Cardiac muscle cell (in vitro differentiated cells and primary cell): ENCODE results near the gene GPR78. TPM values are rescaled to one million over a fixed set of nuclear protein-coding genes. Genes with fewer than 3 reads are reported as not detected.

Experiments used
- DNase-seq, 2 donors: peaks; one replicate each; pipeline versions ENCODE4 v3.0.0 to v3.0.0-alpha.2; 2010 to 2017; ENCODE audit warnings: low read depth in 1 of 2, low spot score in 1 of 2
- H3K27ac ChIP-seq: fragments of 200-600 bp; sonication (generic); 2 replicates; pipeline ENCODE4 v1.5.1; 2016
- H3K27me3 ChIP-seq: fragments of 200-600 bp; sonication (generic); 2 replicates; pipeline ENCODE4 v1.6.0; 2016; ENCODE audit warnings: control low read depth
- H3K36me3 ChIP-seq: fragments of 200-600 bp; sonication (generic); 2 replicates; pipeline ENCODE4 v1.5.1; 2016; ENCODE audit warnings: control low read depth
- H3K4me1 ChIP-seq: fragments of 200-600 bp; sonication (generic); 2 replicates; pipeline ENCODE4 v1.8.1; 2017; ENCODE audit warnings: low read depth, mild to moderate bottlenecking, mixed run types
- H3K4me3 ChIP-seq: fragments of 200-600 bp; sonication (generic); 2 replicates; pipeline ENCODE4 v1.5.1; 2016; ENCODE audit warnings: mild to moderate bottlenecking
- H3K9me3 ChIP-seq: fragments of 200-600 bp; sonication (generic); 2 replicates; pipeline ENCODE4 v1.5.1; 2017; ENCODE audit warnings: low read depth, mild to moderate bottlenecking, control low read depth
- polyA plus RNA-seq: library from polyadenylated mRNA; unstranded; fragments of >200 nt; fragmentation: Nextera tagmentation; extraction: Ambion mirVana; gene quantifications from 2 replicates; pipeline ENCODE4 v1.2.1, GENCODE V29; 2016
- total RNA-seq: library from RNA; depleted of rRNA; stranded (reverse); fragments of >200 nt; gene quantifications from 2 replicates; pipeline ENCODE4 v1.2.3, GENCODE V29; 2016
- TF ChIP-seq, protein P1 (sequence below): IDR thresholded peaks from 2 replicates; pipeline ENCODE4 v1.5.1; 2012; ENCODE audit warnings: low read depth, mild to moderate bottlenecking, low read length

The GPR78 gene
- total and polyA plus RNA-seq, 2 experiments from 2014 or later, result 0.13 to 0.63 TPM

- Histone ChIP-seq H3K4me1 (no peaks in the 10 kb centered on the region), H3K36me3 (no peaks in the 10 kb centered on the region), H3K27ac (no peak overlapping the region), H3K27me3 (no peaks in the 10 kb centered on the region), H3K9me3 (no peaks in the 10 kb centered on the region), H3K4me3 (no peak overlapping the region)
- DNase-seq, result peak in 1 of 2 donors; percentile 46
- TF ChIP-seq, protein P1, sequence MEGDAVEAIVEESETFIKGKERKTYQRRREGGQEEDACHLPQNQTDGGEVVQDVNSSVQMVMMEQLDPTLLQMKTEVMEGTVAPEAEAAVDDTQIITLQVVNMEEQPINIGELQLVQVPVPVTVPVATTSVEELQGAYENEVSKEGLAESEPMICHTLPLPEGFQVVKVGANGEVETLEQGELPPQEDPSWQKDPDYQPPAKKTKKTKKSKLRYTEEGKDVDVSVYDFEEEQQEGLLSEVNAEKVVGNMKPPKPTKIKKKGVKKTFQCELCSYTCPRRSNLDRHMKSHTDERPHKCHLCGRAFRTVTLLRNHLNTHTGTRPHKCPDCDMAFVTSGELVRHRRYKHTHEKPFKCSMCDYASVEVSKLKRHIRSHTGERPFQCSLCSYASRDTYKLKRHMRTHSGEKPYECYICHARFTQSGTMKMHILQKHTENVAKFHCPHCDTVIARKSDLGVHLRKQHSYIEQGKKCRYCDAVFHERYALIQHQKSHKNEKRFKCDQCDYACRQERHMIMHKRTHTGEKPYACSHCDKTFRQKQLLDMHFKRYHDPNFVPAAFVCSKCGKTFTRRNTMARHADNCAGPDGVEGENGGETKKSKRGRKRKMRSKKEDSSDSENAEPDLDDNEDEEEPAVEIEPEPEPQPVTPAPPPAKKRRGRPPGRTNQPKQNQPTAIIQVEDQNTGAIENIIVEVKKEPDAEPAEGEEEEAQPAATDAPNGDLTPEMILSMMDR, result peak; percentile 40
Measured at GRCh38 chr4:8547108-8547911, 32.9 kb upstream of the GPR78 start.

DNA sequence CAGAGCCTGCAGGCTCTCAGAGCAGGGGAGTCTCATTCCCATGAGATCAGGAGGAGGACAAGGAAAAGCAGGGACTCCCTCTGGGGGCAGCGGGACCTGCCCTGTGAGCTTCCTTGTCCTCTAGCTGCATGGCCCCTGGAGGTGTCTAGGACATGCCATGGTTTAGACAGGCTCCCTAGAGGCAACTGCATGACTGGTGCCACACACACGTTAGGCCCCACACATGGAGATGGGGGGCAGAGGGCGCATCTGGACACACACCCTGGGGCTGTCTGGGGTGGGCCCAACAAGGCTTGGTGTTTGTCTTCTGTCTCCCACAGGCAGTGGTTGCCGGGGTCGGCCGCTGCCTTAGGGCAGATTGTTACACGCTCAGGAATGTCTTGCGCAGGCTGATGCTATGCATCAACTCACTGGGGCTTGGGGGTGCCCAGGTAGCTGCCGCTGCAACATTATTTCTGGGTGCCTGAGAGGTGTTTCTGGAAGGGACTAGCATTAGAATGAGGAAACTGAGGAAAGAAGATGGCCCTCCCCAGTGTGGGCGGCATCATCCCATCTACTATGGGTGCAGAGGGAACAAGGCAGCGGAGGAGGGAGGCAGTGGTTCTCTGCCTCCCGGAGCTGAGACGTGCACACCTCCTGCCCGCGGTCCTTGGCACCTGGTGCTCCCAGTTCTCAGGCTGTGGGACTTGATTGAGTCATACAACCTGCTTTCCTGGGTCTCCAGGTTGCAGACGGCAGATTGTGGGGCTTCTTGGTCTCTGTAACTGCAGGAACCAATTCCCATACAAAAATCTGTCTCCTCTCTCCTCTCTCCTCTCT is 32.1 kb upstream of the GPR78 start:
- H3K9me3 ChIP-seq, result no peaks in the 10 kb centered on the region
- no peak for DNase-seq
- no peaks in the 10 kb centered on the region for H3K36me3 ChIP-seq
- TF ChIP-seq, protein P1, result no peak
- H3K4me3 ChIP-seq, result no peak overlapping the region
- no peaks in the 10 kb centered on the region for H3K4me1 ChIP-seq
- no peak overlapping the region for H3K27ac ChIP-seq
- no peaks in the 10 kb centered on the region for H3K27me3 ChIP-seq

- H3K4me3 ChIP-seq, result no peak overlapping the region
- H3K36me3 ChIP-seq, result no peaks in the 10 kb centered on the region
- no peaks in the 10 kb centered on the region for H3K9me3 ChIP-seq
- no peaks in the 10 kb centered on the region for H3K27me3 ChIP-seq
- TF ChIP-seq, protein P1, result no peak
- no peak for DNase-seq
- H3K27ac ChIP-seq, result no peak overlapping the region
- H3K4me1 ChIP-seq, result no peaks in the 10 kb centered on the region
Measured at GRCh38 chr4:8548731-8549351, 31.4 kb upstream of the GPR78 start.

GRCh38 chr4:8549352-8549931 is 30.8 kb upstream of the GPR78 start:
- H3K9me3 ChIP-seq, result no peaks in the 10 kb centered on the region
- DNase-seq, result no peak
- TF ChIP-seq, protein P1, result no peak
- H3K4me1 ChIP-seq, result no peaks in the 10 kb centered on the region
- no peaks in the 10 kb centered on the region for H3K36me3 ChIP-seq
- no peak overlapping the region for H3K4me3 ChIP-seq
- no peaks in the 10 kb centered on the region for H3K27me3 ChIP-seq
- no peak overlapping the region for H3K27ac ChIP-seq

- no peak for DNase-seq
- Histone ChIP-seq H3K36me3 (no peaks in the 10 kb centered on the region), H3K9me3 (no peaks in the 10 kb centered on the region), H3K4me1 (no peaks in the 10 kb centered on the region), H3K27ac (no peak overlapping the region), H3K4me3 (no peak overlapping the region), H3K27me3 (no peaks in the 10 kb centered on the region)
- TF ChIP-seq, protein P1, result no peak
Measured at GRCh38 chr4:8550691-8551090, 29.5 kb upstream of the GPR78 start.
